GM15510 (cell line): Measurements from ENCODE around the gene KLHL7.

Source experiments
- POLR2A ChIP-seq: IDR thresholded peaks from 3 replicates; pipeline ENCODE4 v1.6.1; 2011; ENCODE audit warnings: borderline replicate concordance; ENCODE audit not compliant: insufficient read length; ENCODE audit errors: extremely low read depth

The KLHL7 gene

GRCh38 chr7:23184709-23185359 lies 79.2 kb downstream of the KLHL7 start:
- no peak for TF ChIP-seq POLR2A

- TF ChIP-seq POLR2A = no peak
These were observed 80.4 kb downstream of the KLHL7 start for GRCh38 chr7:23185980-23186379.

- TF ChIP-seq POLR2A = no peak
These were observed 85.4 kb downstream of the KLHL7 start for GRCh38 chr7:23191022-23191421.

- no peak for TF ChIP-seq POLR2A
These were observed 90.7 kb downstream of the KLHL7 start for GRCh38 chr7:23196306-23196705.

- no peak for TF ChIP-seq POLR2A
These were observed 94.7 kb downstream of the KLHL7 start for GRCh38 chr7:23200331-23200730.

GRCh38 chr7:23204241-23204640 lies 98.7 kb downstream of the KLHL7 start:
- TF ChIP-seq POLR2A = no peak

GRCh38 chr7:23205577-23205908 lies 100.0 kb downstream of the KLHL7 start:
- TF ChIP-seq POLR2A = no peak

- TF ChIP-seq POLR2A = no peak
These were observed 100.6 kb downstream of the KLHL7 start for GRCh38 chr7:23205909-23206767.

- TF ChIP-seq POLR2A = no peak
These were observed 101.4 kb downstream of the KLHL7 start for GRCh38 chr7:23207021-23207420.

GRCh38 chr7:23207884-23208283 lies 102.3 kb downstream of the KLHL7 start:
- TF ChIP-seq POLR2A = no peak

GRCh38 chr7:23208316-23208715 lies 102.7 kb downstream of the KLHL7 start:
- TF ChIP-seq POLR2A = no peak

- TF ChIP-seq POLR2A = no peak
These were observed 104.9 kb downstream of the KLHL7 start for GRCh38 chr7:23210506-23210905.

- no peak for TF ChIP-seq POLR2A
These were observed 106.0 kb downstream of the KLHL7 start for GRCh38 chr7:23211589-23211988.

GRCh38 chr7:23212395-23212794 lies 106.8 kb downstream of the KLHL7 start:
- TF ChIP-seq POLR2A = no peak

- no peak for TF ChIP-seq POLR2A
These were observed 107.3 kb downstream of the KLHL7 start for GRCh38 chr7:23212841-23213240.

GRCh38 chr7:23213755-23214154 lies 108.2 kb downstream of the KLHL7 start:
- TF ChIP-seq POLR2A = no peak

- TF ChIP-seq POLR2A = no peak
These were observed 108.8 kb downstream of the KLHL7 start for GRCh38 chr7:23214423-23214822.

- no peak for TF ChIP-seq POLR2A
These were observed 109.4 kb downstream of the KLHL7 start for GRCh38 chr7:23214938-23215337.
